ENCODE measurements around the gene GRIK2.

GRCh38 chr6:101558712-101559111 is 165.2 kb downstream of the GRIK2 start:
- TF ChIP-seq REST (IDR thresholded peaks at IDR 0.05; ENCODE audit: insufficient read depth in 1 of 2, low read depth in 2 of 2, low read length in 2 of 2) (no peak), TAF1 (IDR thresholded peaks at IDR 0.05; ENCODE audit: borderline replicate concordance, insufficient read depth, low read length) (no peak), SIN3A (IDR thresholded peaks at IDR 0.05; ENCODE audit: borderline replicate concordance, insufficient read depth, low read length) (no peak), POLR2AphosphoS5 (IDR thresholded peaks at IDR 0.05; ENCODE audit: low read depth, low read length) (no peak), FOXP2 (optimal IDR thresholded peaks at IDR 0.05; ENCODE audit: borderline replicate concordance, extremely low read depth, extremely low read length, insufficient read depth) (no peak)

Measured in PFSK-1 (cell line).